Muscle of arm (tissue), 12 donors: ENCODE measurements around the gene IRF2. TPM values are rescaled to one million over a fixed set of nuclear protein-coding genes. Genes with fewer than 3 reads are reported as not detected.
"Not testable (repeated sequence)": the region's sequence is repeated elsewhere in the genome, so short reads cannot be mapped to it uniquely, and the experiment has no call there.

Experiments
- DNase-seq: peaks from one replicate; pipeline ENCODE4 v3.0.0-alpha.2; 2013
- polyA plus RNA-seq, 12 donors: library from polyadenylated mRNA; unstranded; fragments of 120-200 nt; gene quantifications; one replicate each; pipeline ENCODE4 v1.2.1, GENCODE V29; 2013; ENCODE audit not compliant: insufficient read length in 12 of 12

The IRF2 gene
- polyA plus RNA-seq, 12 donors = 10.7 to 28.8 (median 18.2) TPM; not detected in 1

DNA sequence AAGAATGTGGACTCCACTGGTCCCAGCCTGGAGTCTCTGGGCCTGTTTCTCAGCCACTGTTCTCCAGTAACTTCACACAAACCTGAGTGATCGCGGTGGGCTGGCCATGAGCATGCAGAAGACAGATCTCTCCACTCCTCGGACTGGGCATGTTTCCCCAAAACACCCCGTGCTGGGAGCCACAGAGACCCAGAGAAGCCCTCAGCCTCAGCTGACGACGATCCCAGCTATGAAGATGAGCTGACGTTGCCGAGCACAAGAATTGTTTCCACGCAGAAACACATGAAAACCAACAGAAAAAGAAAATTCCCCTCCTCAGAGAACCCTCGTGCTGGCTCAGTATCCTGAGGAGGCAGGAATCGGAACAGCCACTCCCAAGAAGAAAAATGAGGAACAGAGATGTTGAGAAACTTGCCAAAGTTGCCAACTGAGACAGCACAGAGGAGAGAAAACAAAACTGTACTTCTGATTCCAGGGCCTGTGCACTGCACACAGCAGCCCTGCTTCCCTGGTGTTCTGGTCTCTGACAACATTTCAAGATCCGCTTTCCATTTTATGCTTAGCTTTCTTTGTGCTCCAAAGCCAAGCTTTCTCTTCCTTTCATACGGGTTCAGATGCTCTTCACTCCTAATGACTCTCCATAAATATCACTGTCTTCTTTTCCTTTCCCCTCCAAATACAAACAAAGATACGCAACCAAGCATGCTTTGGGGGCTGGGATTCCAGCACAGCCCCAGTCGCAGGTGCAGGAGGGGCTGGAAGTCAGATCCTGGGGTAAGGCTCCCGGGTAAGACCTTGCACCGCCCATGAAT, 81.4 kb downstream of the IRF2 start:
- peak; percentile 18 for DNase-seq

DNA sequence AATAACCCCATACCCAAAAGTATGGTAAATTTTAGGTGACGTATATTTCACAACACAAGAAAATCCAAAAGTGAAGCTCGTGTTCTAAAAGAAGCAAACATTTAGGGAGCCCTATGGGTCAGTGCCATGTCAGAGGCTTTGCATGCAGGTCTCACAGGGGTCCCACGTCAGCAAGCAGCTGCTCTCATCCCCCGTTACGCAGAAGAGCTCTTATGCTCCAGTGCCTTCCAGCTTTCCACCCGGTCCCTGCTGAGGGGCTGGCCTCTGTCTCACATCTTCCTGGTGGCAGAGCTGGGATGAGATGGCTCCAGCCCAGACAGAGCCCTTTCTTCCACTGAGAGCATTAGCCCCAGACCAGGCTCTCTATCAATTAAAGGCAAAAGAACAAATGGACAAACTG, 82.0 kb downstream of the IRF2 start:
- DNase-seq = no peak

DNA sequence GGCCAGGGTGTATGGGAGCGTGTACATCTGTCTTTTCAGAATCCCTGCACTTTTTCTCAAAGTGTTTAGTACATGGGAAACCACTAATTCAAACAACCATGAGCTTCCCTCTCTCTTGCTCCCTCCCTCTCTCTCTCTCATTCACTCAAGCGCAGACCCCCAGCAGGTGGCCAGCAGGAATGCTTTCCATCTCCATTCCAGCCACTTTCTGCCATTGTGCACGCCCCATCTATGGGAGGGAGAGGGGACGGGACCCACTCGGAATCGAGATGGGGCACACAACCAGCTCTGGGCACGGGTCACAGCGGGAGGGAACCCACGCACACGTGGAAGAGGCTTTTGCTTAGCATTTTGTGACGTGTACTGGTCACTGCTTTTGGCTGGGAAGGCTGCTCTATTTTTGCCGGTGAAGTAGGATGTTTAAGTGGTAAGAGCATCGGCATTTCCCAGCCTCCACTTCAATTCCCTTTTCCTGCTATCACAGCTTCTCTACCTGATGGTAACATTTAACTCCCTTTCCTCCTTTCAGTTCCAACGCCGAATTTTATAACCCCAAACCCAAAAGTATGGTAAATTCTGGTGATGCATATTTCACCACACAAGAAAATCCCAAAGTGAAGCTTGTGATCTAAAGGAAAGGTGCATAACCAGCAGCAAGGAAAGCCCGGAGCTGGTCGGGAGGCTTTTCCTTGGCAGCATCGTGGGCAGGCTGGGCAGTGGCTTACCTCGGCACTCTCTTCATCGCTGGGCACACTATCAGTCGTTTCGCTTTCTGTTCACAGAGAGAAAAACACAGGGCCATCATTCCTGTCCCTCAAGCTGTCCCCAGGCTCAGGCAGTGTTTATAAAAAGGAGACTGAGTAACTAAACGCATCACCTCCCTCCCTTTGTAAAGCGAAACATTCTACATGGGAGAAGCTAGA, 84.1 kb downstream of the IRF2 start:
- DNase-seq = no peak

DNA sequence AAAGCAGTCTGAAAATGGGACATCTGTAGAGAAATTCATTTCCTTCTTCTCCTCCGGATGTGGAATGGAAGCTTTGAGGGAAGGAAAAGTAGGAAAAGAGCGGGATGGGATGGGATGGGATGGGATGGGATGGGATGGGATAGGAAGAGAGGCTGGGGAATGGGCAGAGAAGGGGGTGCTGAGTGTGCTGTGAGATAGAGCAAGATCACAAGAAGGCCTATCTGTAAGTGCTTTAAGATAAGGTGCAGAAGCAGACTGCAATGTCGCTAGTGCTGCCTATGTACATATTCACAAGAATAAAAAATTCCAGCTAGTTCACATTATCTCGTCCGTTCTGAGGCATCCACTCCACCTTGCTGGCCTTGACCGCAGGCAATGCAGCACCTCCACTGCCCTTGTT, 86.2 kb downstream of the IRF2 start:
- DNase-seq = no peak

DNA sequence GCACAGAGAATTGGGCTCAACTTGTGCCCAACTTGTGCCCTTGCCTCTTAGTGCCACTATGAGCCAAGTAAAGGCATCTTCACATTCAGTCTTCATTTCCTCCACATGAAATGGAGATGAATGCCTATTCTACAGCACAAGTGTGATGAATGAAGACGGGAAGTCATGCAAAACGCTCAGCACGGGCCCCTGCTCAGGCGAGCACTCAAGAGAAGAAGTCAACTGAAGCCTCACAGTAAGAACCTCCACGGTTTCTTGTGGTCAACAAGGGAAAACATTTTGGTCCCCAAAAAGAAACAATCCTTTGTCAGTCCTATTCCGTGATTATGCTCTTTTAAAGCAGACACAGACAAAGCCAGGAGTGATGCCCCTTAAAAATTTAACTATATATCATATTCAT, 87.0 kb downstream of the IRF2 start:
- no peak for DNase-seq

DNA sequence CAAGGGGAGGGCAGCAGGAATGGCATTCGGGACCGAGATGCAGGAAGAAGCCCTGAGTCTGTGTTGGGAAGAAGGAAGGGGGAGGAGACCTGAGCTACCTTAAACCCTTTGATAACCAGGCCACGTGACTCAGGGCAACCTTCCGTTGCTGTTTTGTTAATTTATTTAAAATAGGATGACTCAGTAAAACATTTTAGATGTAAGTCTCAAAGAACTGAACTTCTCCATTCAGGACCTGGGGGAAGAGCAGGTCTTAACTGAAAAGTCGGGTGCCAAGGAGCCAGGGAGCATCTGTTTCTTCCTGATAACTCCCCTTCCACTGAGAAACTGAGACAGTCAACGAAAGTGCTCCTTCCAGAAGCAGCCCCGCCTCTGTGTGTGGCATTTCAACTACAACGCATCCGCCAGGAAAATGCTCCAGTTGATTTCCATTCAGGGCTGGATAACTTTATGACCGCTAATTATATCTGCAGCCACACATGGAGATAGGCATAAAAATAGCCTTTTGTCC, 88.0 kb downstream of the IRF2 start:
- DNase-seq = no peak

DNA sequence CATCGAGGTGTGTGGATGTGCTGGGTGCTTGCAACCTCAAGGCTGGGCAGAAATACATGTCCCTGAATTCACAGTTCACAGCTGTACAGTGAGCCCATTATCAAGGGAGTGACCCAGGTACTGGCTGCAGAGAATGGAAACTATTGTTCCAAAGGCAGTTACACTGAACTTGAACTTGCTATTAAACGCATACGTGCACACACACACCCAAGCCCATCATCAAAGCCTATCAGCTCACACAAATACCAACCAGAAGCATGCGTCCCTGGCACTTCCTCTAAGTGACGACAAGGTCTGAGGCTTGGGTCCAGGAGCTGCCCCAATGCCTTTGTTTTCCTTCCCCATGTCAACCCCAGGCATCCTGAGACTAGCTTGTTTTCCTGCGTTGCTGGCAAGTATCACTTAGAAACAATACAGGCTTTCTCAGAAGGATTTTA, 88.6 kb downstream of the IRF2 start:
- DNase-seq = no peak

DNA sequence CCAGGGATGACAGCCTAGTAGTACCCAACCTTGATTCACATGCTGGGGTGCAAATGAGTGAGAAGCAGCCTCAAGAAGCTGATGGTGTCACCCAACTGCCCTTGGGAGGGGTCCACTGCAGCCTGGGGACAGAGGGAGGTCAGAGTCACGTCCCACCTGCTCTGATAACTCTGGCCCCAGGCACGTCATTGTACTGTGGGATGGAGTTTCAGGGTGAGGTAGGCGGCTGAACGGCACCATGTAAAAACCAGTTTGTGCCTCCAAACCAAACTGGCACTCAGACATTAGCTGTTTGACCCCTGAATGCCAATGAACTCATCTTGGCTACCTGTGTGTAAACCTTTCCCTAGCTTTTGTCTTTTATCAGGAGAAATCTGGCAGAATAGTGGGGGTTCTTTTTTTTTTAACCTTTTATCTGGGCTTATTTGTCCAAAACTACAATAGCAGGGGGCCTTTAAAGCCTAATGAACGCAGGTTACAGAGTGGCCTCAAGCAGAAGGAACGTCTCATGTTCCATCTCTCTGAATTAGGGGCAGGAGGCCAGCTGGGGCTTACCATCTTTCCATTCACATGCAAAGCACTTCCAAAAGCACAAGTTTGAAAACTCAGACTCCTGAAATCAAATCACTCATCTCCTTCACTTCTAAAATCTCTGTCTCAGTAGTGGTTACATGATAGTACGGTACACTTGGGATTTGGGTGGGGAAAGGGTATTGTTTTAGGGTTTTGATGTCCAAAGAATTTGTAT, 89.4 kb downstream of the IRF2 start:
- no peak for DNase-seq

DNA sequence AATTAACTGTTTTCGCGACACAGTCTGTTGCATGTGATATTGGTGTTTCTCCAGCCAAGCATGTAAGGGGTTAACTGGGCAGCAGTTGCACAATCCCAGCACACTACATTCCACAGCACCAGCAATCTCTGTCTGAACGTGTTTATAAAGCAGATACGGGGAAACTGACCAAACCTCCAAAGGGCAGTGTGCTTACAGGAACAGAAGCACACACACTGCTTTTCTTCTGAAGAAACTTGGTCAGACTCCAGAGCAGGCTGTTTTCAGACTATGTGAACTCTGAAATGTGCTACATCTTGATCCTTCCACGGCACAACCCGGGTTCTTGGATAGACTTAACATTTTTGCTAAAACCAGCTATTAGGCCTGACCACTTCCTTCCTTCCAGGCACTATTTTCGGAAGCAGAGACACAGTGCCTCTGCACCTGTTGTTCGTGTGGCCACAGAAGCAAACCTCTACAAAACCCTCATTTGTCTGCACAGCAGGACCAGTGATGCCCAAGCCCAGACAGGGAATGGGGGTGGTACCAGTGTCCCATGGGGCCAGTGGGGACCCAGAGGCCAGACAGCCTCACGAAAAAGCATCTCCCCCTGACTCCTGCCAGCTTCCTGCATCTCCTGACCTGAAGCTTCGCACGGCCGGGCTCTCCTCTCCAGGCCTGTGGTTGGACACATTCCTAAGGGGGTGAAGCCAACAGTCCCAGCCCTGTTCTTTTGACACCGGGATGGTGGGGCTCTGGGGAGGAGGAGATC, 90.1 kb downstream of the IRF2 start:
- DNase-seq = no peak

DNA sequence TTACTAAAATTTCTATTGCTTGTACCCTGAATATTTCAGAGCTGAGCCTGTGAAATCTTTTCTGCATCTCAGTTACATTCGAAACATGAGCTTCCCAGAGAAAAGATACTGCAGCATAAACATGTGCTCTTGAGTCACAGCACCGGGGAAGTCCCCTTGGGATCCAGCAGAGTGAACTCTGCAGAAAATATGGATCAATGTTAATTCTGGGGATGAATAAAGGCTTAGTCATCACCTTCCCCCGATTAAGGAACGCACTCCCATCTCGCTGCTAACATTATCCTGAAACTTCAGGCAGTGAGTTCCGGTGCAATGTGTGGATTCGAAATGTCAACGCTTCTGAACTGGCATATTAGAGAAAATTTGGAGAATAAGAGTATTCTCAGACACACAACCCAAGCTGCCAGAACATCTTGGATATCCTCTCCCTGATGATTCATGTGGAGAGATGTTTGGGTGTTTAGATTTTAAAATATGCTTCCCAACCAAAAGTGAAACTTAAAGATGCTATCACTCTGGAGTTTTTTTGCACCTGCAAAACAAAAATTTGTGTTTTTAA, 90.8 kb downstream of the IRF2 start:
- DNase-seq = no peak

DNA sequence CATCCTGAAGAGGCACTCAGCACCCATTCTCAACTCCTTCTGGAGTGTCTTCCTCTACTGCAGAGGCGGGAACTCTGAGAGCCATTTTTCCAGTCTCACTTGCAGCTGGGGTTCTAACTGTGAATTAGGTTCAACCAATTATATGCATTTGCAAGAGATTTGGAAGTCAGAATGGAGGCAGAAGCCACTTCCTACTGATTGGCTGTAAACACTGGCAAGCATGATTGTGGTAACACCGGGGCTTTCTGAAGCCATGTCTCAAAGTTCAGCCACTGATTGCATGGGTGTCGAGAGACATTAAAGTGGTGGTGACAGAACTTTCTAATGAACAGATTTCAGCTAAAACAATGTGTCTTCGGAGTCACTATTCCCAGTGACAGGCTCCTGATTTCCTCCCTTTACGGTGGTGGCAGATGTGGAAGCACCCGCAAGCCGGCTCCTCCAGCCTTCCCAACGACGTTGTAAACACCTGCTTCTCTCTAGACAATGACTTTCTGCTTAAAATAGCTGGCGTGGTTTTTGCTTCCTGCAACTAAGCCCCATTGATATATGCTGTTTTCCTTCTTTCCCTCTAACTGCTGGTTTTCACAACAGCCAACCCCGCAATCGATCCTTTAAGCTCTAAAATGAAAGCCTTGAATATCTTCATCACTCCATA, 92.0 kb downstream of the IRF2 start:
- DNase-seq = no peak

DNA sequence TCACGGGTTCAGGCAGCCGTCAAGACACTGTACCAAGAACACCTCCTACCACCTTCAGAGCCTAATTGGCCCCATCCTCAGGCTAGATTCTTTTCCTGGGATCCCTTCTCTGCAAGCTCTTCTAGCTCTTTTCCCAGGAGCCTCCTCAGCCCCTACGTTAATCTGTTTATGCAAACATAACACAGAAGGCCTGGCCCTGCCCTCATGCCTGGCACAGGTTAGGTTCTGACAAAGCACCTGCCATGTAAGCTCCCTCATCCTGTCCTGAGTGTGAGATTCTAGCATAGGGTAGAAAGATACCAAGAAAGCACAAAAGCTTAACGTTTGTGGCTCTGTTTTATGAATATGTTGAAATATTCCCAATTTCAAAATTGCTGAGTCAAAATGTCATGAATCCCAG, 93.6 kb downstream of the IRF2 start:
- no peak for DNase-seq

DNA sequence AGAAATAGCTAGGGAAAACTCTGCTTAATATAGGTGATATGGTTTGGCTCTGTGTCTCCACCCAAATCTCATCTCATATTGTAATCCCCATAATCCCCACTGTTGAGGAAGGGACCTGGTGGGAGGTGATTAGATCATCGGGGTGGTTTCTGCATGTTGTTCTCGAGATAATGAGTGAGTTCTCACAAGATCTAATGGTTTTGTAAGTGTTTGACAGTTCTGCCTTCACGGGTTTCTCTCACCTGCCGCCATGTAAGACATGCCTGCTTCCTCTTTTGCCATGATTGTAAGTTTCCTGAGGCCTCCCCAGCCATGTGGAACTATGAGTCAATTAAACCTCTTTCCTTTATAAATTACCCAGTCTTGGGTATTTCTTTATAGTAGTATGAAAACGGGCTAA, 94.1 kb downstream of the IRF2 start:
- not testable (repeated sequence) for DNase-seq

DNA sequence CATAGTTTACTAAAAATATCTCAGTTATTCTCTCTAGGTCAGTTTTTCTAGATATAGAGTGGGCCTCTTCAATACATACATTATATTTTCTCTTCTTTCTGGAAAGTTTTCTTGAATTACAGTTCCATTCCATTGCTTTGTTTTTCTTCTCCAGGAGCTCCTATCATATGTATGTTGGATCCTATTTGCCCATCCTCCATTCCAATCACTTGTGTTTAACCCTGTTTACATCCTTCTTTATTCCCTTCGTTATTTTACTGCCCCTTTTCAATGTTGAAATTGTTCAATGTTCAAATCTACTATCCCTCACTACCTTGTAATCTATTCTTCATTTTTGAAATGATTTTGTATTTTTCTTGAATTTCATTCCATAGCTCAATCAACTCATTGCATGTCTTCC, 97.4 kb downstream of the IRF2 start:
- DNase-seq = no peak

DNA sequence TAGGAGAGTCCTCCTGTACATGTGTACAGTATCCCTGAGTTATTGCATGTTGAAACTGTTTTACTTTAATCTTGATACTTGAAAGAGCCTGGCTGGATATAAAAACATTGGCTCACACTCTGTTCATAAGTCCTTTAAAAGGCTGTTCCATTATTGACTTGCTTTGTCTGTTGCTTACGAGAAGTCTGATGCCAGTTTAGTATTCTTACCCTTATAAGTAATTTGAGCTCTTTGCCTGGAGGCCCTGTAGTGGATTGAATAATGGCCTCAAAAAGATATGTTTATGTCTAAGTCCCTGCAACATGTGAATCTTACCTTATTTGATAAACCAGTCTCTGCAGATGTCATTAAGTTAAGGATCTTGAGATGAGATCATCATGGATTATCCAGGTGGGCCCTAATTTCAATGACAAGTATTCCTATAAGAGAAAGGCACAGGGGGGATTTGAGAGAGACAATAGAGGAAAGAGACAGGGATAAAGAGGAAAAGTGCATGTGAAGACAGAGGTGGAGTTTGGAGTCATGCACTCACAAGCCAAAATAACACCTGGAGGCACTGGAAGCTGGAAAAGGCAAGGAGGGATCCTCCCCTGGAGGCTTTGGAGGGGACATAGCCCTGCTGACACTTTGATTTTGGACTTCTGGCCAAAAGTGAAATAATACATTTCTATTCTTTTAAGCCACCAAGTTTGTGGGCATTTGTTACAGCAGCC, 98.1 kb downstream of the IRF2 start:
- DNase-seq = no peak

DNA sequence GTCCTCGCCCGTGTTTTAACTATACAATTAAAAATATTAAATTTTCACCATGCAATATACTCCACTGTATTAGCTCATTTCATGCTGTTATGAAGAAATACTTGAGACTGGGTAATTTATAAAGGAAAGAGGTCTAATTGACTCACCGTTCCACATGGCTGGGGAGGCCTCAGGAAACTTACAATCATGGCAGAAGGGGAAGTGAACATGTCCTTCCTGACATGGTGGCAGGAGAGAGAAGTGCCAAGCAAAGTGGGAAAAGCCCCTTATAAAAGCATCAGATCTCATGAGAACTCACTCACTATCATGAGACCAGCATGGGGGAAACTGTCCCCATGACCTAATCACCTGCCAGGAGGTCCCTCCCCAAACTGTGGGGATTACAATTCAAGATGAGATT, 98.7 kb downstream of the IRF2 start:
- not testable (repeated sequence) for DNase-seq

DNA sequence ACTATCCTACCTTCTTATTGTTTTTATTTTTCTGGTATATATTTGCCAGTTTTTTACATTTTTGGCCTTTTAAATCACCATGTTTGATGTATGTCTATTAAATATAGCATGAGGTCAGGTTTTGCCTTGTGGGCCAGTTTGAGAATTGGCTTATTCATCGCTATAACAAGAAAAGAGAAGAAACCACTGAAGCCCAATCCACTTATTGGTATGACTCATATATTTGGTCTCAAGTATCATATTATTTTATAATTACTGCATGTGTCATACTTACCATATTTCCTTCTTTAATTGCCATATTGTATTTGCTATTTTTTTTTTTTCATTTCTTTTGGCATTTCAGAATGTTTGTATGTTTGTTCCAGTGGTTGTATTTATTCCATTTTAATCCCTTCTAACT, 99.3 kb downstream of the IRF2 start:
- DNase-seq = no peak

DNA sequence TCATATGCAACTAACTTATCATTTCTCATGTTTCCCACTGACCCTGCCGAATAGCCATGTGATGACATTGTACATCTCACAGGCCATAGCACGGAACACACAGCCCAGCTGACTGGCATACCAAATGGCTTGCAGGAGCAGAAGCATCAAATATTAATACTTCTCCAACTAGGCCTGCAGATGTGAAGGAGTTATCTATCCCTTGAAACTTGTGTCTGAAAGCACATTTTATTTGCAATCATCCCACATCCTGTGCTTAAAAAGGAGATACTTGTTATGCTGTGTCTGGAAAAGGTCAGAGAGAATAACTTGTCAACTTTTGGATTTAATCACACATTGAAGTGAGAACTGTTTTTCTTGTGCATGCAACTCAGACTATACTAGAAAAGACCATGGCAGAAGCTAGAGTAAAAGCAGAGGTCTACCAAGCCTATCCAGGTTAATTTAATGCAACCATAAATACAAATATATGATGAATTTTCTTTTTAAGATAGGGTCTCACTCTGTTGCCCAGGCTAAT, 100.4 kb downstream of the IRF2 start:
- DNase-seq = no peak

DNA sequence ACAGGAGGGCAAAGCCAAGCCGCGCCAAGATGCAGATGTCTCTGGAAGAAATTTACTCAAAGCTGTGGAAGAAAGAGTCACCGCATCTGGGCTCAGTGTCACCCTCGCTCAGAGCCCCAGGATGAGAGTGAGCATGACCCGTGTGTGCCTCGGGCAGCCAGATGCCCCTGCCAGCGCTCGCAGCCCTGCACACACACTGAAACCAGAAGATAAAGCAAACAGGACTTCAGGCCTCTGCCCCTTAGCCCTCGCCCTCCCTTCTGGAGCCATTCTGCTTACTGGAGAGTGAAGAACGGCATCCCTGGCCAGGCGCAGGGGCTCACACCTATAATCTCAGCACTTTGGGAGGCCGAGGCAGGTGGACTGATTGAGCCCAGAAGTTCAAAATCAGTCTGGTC, 103.0 kb downstream of the IRF2 start:
- DNase-seq = no peak
